ENCODE measurements around the gene NSG2.

NSG2 gene

GRCh38 chr5:174057206-174057605, 11.7 kb downstream of the NSG2 start:
- H3K4me1 ChIP-seq (ENCODE audit: insufficient read depth, low read length, severe bottlenecking), result no peaks in the 10 kb centered on the region
- H3K36me3 ChIP-seq (ENCODE audit: insufficient read depth, low read length), result no peaks in the 10 kb centered on the region
- no peaks in the 10 kb centered on the region for H3K9me2 ChIP-seq (ENCODE audit: low read depth, low read length)
- H4K20me1 ChIP-seq (ENCODE audit: insufficient read depth, low read length), result no peaks in the 10 kb centered on the region
- H3K79me2 ChIP-seq (ENCODE audit: insufficient read depth, low read length), result no peaks in the 10 kb centered on the region
- H2AFZ ChIP-seq (ENCODE audit: low read length), result no peak overlapping the region
- TF ChIP-seq EZH2 (IDR thresholded peaks at IDR 0.05; ENCODE audit: borderline replicate concordance, low read length) (no peak), CTCF (IDR thresholded peaks at IDR 0.05; ENCODE audit: low read length) (no peak)
- H3K27ac ChIP-seq (ENCODE audit: low read depth, low read length, poor library complexity, severe bottlenecking), result no peak overlapping the region
- no peaks in the 10 kb centered on the region for H3F3A ChIP-seq (ENCODE audit: insufficient read depth, low read length)
- H3K27me3 ChIP-seq (ENCODE audit: insufficient read depth, low read length), result no peaks in the 10 kb centered on the region
- H3K9me3 ChIP-seq (ENCODE audit: low read length), result no peaks in the 10 kb centered on the region
- H3K9ac ChIP-seq (ENCODE audit: low read length), result no peak overlapping the region
- H3K4me3 ChIP-seq (ENCODE audit: low read depth, low read length, poor library complexity, severe bottlenecking), result no peak overlapping the region
- H3K4me2 ChIP-seq (ENCODE audit: low read length), result no peak overlapping the region

- Histone ChIP-seq H3F3A (ENCODE audit: insufficient read depth, low read length) (no peaks in the 10 kb centered on the region), H3K4me3 (ENCODE audit: low read depth, low read length, poor library complexity, severe bottlenecking) (no peak overlapping the region), H3K27me3 (ENCODE audit: insufficient read depth, low read length) (no peaks in the 10 kb centered on the region), H3K4me2 (ENCODE audit: low read length) (no peak overlapping the region), H3K36me3 (ENCODE audit: insufficient read depth, low read length) (no peaks in the 10 kb centered on the region), H3K9me2 (ENCODE audit: low read depth, low read length) (no peaks in the 10 kb centered on the region), H2AFZ (ENCODE audit: low read length) (no peak overlapping the region), H3K9ac (ENCODE audit: low read length) (no peak overlapping the region), H4K20me1 (ENCODE audit: insufficient read depth, low read length) (no peaks in the 10 kb centered on the region), H3K79me2 (ENCODE audit: insufficient read depth, low read length) (no peaks in the 10 kb centered on the region), H3K27ac (ENCODE audit: low read depth, low read length, poor library complexity, severe bottlenecking) (no peak overlapping the region), H3K9me3 (ENCODE audit: low read length) (no peaks in the 10 kb centered on the region), H3K4me1 (ENCODE audit: insufficient read depth, low read length, severe bottlenecking) (no peaks in the 10 kb centered on the region)
- no peak for TF ChIP-seq EZH2 (IDR thresholded peaks at IDR 0.05; ENCODE audit: borderline replicate concordance, low read length)
Measured at GRCh38 chr5:174058433-174059122, 13.1 kb downstream of the NSG2 start.

GRCh38 chr5:174059247-174059646, 13.7 kb downstream of the NSG2 start:
- Histone ChIP-seq H3K27ac (ENCODE audit: low read depth, low read length, poor library complexity, severe bottlenecking) (no peak overlapping the region), H3K27me3 (ENCODE audit: insufficient read depth, low read length) (0 out of 2 replicates have a peak, but pooled peaks cover under 1% of the 10 kb centered on the region), H3K9me2 (ENCODE audit: low read depth, low read length) (no peaks in the 10 kb centered on the region), H4K20me1 (ENCODE audit: insufficient read depth, low read length) (no peaks in the 10 kb centered on the region), H3K79me2 (ENCODE audit: insufficient read depth, low read length) (no peaks in the 10 kb centered on the region), H3K36me3 (ENCODE audit: insufficient read depth, low read length) (no peaks in the 10 kb centered on the region), H3K4me1 (ENCODE audit: insufficient read depth, low read length, severe bottlenecking) (no peaks in the 10 kb centered on the region), H2AFZ (ENCODE audit: low read length) (no peak overlapping the region), H3K4me3 (ENCODE audit: low read depth, low read length, poor library complexity, severe bottlenecking) (no peak overlapping the region), H3K9me3 (ENCODE audit: low read length) (no peaks in the 10 kb centered on the region), H3K4me2 (ENCODE audit: low read length) (no peak overlapping the region), H3K9ac (ENCODE audit: low read length) (no peak overlapping the region), H3F3A (ENCODE audit: insufficient read depth, low read length) (no peaks in the 10 kb centered on the region)
- no peak for TF ChIP-seq EZH2 (IDR thresholded peaks at IDR 0.05; ENCODE audit: borderline replicate concordance, low read length)
- TF ChIP-seq CTCF (IDR thresholded peaks at IDR 0.05; ENCODE audit: low read length), result no peak

Data from OCI-LY1 (cell line).